Measurements from ENCODE around the gene MSX2. TPM values are rescaled to one million over a fixed set of nuclear protein-coding genes. Genes with fewer than 3 reads are reported as not detected.
A peak's percentile ranks its signal among the peaks of the same experiment; 100 is the strongest.

Gene MSX2
- total and polyA plus RNA-seq, 2 of the 8 experiments (the other 6 are each of a cell fraction or from before 2014, with no cell fraction given) = 0.24 to 0.47 TPM

DNA sequence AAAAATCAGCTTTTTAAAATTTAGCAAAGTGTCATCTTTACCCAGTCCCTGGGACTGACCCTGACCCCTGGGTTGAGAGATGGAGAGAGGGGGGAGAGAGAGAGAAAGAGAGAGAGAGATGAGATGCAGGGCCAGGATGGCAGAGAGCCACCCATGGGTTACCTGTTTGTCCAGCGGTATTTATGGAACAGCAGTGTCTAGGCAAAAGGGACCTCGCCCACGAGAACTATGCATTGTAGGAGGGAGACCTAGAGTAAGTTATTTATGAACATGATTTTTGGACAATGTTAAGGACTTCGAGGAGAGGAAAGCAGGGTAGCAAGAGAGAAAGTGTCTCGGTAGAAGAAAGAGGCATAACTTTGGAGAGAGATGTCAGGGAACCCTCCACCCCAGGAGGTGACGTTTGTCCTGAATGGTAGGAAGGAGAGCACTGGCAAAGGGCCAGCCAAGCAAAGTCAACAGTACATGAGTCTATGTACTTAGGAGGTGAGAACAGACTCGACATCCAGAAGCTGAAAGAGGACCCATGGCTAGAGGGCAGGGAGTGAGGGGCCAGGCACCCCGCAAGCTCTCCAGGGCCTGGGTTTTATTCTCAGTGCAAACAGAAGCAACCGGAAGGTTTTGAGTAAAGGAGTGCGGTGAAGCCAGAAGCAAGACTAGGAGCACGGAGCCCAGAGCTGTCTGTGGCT lies 30.5 kb upstream of the MSX2 start:
- H3K4me3 ChIP-seq (ENCODE audit: extremely low read depth in 1 of 4, insufficient read depth in 2 of 4, low read depth in 3 of 4, low read length in 4 of 4) = peak overlapping the region in 1 of 4 experiments; percentile 53; a peak in 2 of 8 replicates
- CTCF ChIA-PET (ENCODE audit: partially characterized antibody) = interaction anchor here (0.6 to 1.7 kb wide), 5 partner anchors 16 to 274 kb away, joined by 3 to 6 read pairs (median 3); no protein-coding TSS in a partner anchor

More for the DNA sequence above, 30.5 kb upstream of the MSX2 start:
- H2AFZ ChIP-seq (ENCODE audit: low read length) = no peak overlapping the region
- H3K23ac ChIP-seq (ENCODE audit: insufficient read length) = no peak overlapping the region
- H3K36me3 ChIP-seq (ENCODE audit: control insufficient read depth in 2 of 4, insufficient read depth in 4 of 4, low read length in 3 of 4) = no peaks in the 10 kb centered on the region
- FAIRE-seq (no peak), DNase-seq (ENCODE audit: low read depth in 1 of 2, low spot score in 2 of 2) (peak in 1 of 2 experiments; percentile 50)
- H3K79me1 ChIP-seq (ENCODE audit: low read depth, low read length) = no peaks in the 10 kb centered on the region
- H3K56ac ChIP-seq (replicated peaks; ENCODE audit: insufficient read length, low read depth, low read length) = no peak overlapping the region
- 0 out of 2 replicates have a peak overlapping the region, but pooled peaks have one; percentile 7 for H2AK5ac ChIP-seq (ENCODE audit: low read depth, low read length)
- H2BK15ac ChIP-seq (ENCODE audit: low read length) = no peak overlapping the region
- no peak overlapping the region for H3K4ac ChIP-seq (replicated peaks; ENCODE audit: insufficient read length, low read depth, low read length)
- peak overlapping the region; percentile 3; the same call in 1 of the 2 replicates for H3K18ac ChIP-seq (ENCODE audit: extremely low read depth, low read length)
- 0 out of 2 replicates have a peak overlapping the region, but pooled peaks have one; percentile 48 for H2BK20ac ChIP-seq (ENCODE audit: low read length)
- H2BK5ac ChIP-seq (ENCODE audit: low read depth, low read length) = no peak overlapping the region; the same call in 1 of the 2 replicates
- peak overlapping the region; percentile 91; the same call in 1 of the 2 replicates for H2BK12ac ChIP-seq (ENCODE audit: low read depth, low read length)
- H4K5ac ChIP-seq (ENCODE audit: insufficient read length, low read depth, low read length) = no peak overlapping the region
- no peak overlapping the region for H3K27ac ChIP-seq (ENCODE audit: low read depth, low read length)
- H3K9ac ChIP-seq (replicated peaks in 1 of 4; ENCODE audit: extremely low read depth in 1 of 4, low read depth in 3 of 4, low read length in 3 of 4) = no peak overlapping the region
- no peaks in the 10 kb centered on the region for H4K20me1 ChIP-seq (replicated peaks in 1 of 2; ENCODE audit: control insufficient read depth in 1 of 2, insufficient read depth in 2 of 2, low read length in 2 of 2)
- POLR2A ChIA-PET (ENCODE audit: partially characterized antibody) = no interaction called here
- H3K9me3 ChIP-seq (ENCODE audit: insufficient read depth in 2 of 2, low read depth in 1 of 2, low read length in 1 of 2) = no peaks in the 10 kb centered on the region
- H3K4me1 ChIP-seq (replicated peaks in 1 of 4; ENCODE audit: control insufficient read depth in 3 of 4, insufficient read depth in 4 of 4, low read length in 3 of 4) = peaks cover 9 to 17% (median 14%) of the 10 kb centered on the region in 4 experiments
- WGBS, 2 experiments (ENCODE audit: extremely low coverage in 1 of 2, insufficient coverage in 1 of 2, insufficient read length in 1 of 2, insufficient replicate concordance in 2 of 2, low coverage in 1 of 2, low lambda C conversion rate in 2 of 2, missing lambda C conversion rate in 1 of 2) = 61% methylated on average over 11 of the region's 11 CpGs; no CpG with 5 or more reads in 1 of the 2 experiments
- H3K27me3 ChIP-seq (replicated peaks in 1 of 4; ENCODE audit: control insufficient read depth in 3 of 4, extremely low read depth in 1 of 4, insufficient read depth in 3 of 4, low read length in 3 of 4) = peaks cover 2 to 38% (median 27%) of the 10 kb centered on the region in 4 experiments
- TF ChIP-seq POU5F1 (IDR thresholded peaks at IDR 0.05; ENCODE audit: low read depth, low read length) = no peak
- no peak for TF ChIP-seq RNF2 (IDR thresholded peaks at IDR 0.05; ENCODE audit: borderline replicate concordance, low read depth, low read length, missing control alignments, poor library complexity, severe bottlenecking)
- TF ChIP-seq ASH2L (IDR thresholded peaks at IDR 0.05; ENCODE audit: low read length) = no peak
- no peak for TF ChIP-seq EZH2 (IDR thresholded peaks at IDR 0.05; ENCODE audit: low read depth, low read length, severe bottlenecking)
- no peak for TF ChIP-seq KDM1A (IDR thresholded peaks at IDR 0.05; ENCODE audit: borderline replicate concordance, low read length)
- no peak overlapping the region for H3K14ac ChIP-seq (ENCODE audit: insufficient read length)
- H4K91ac ChIP-seq (replicated peaks; ENCODE audit: insufficient read length, low read length) = peak overlapping the region; percentile 5
- H3K79me2 ChIP-seq (ENCODE audit: control insufficient read depth in 1 of 2, insufficient read depth in 2 of 2, low read length in 2 of 2) = no peaks in the 10 kb centered on the region
- no peak overlapping the region for H4K8ac ChIP-seq (ENCODE audit: extremely low read depth, insufficient read depth, low read length)
- H2BK120ac ChIP-seq (replicated peaks; ENCODE audit: low read depth, low read length) = no peak overlapping the region
- H3K4me2 ChIP-seq (ENCODE audit: insufficient read depth in 1 of 2, low read depth in 2 of 2, low read length in 2 of 2) = peak overlapping the region; percentile 2 to 73; a peak in 2 of 4 replicates
- H3K23me2 ChIP-seq (ENCODE audit: low read depth, low read length) = peaks cover under 1% of the 10 kb centered on the region; the same call in 1 of the 2 replicates
